BE2C (cell line): ENCODE results near the gene TASP1.

Experiments
- DNase-seq: peaks from one replicate; pipeline ENCODE4 v3.0.0-alpha.2; 2020
- H3K27me3 ChIP-seq: fragments of 250-450 bp; sonication (Bioruptor Pico); 2 replicates; pipeline ENCODE4 v1.5.1; 2020; ENCODE audit warnings: mild to moderate bottlenecking
- H3K36me3 ChIP-seq: fragments of 250-450 bp; sonication (Bioruptor Pico); 2 replicates; pipeline ENCODE4 v1.5.1; 2020; ENCODE audit warnings: mild to moderate bottlenecking
- H3K4me1 ChIP-seq: fragments of 250-450 bp; sonication (Bioruptor Pico); 2 replicates; pipeline ENCODE4 v1.5.1; 2020
- H3K4me3 ChIP-seq: 2 replicates; pipeline ENCODE4 v1.5.1; 2011; ENCODE audit warnings: low read depth, low read length
- H3K9me3 ChIP-seq: fragments of 250-450 bp; sonication (Bioruptor Pico); 2 replicates; pipeline ENCODE4 v1.5.1; 2020
- TF ChIP-seq, protein P1 (sequence below): IDR thresholded peaks from 2 replicates; pipeline ENCODE4 v1.5.1; 2012; ENCODE audit warnings: mild to moderate bottlenecking, low read depth, low read length

TASP1 gene

DNA sequence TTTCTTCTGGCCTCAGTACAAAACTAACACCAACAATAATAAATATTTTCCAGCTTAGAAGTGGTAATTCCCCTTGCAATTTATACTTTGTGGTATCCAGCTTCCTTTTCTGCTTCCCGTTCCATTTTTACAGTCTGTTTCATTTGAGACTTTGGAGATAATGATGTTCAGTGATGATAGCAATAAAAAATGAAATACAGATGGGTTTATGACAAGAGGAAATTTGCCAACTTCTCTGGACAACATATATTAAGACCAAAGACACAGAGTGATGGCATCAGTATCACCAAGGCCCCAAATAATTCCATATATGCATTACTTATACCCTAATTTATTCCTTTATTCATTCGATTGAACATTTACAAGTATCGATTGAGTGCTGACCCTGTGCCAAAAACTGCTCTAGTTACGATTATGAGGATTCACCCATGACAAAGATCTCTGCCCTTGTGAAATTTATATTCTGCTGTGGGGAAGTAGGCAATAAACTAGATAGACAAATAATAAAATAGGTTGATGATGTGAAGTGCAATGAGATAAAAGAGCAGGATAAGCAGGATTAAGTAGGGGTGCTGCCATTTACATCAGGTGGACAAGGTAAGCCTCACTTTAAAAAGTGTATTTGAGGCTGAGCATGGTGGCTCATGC is 18.1 kb upstream of the TASP1 start:
- Histone ChIP-seq H3K4me1 (no peaks in the 10 kb centered on the region), H3K4me3 (no peak overlapping the region), H3K36me3 (no peaks in the 10 kb centered on the region), H3K27me3 (peaks cover 11% of the 10 kb centered on the region), H3K9me3 (no peaks in the 10 kb centered on the region)
- TF ChIP-seq, protein P1, sequence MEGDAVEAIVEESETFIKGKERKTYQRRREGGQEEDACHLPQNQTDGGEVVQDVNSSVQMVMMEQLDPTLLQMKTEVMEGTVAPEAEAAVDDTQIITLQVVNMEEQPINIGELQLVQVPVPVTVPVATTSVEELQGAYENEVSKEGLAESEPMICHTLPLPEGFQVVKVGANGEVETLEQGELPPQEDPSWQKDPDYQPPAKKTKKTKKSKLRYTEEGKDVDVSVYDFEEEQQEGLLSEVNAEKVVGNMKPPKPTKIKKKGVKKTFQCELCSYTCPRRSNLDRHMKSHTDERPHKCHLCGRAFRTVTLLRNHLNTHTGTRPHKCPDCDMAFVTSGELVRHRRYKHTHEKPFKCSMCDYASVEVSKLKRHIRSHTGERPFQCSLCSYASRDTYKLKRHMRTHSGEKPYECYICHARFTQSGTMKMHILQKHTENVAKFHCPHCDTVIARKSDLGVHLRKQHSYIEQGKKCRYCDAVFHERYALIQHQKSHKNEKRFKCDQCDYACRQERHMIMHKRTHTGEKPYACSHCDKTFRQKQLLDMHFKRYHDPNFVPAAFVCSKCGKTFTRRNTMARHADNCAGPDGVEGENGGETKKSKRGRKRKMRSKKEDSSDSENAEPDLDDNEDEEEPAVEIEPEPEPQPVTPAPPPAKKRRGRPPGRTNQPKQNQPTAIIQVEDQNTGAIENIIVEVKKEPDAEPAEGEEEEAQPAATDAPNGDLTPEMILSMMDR, result no peak
- DNase-seq, result no peak

GRCh38 chr20:13654463-13655023 is 15.8 kb upstream of the TASP1 start:
- no peak for DNase-seq
- H3K4me3 ChIP-seq, result no peak overlapping the region
- no peaks in the 10 kb centered on the region; the same call in 1 of the 2 replicates for H3K4me1 ChIP-seq
- no peaks in the 10 kb centered on the region; the same call in 1 of the 2 replicates for H3K27me3 ChIP-seq
- TF ChIP-seq, protein P1, result no peak
- H3K9me3 ChIP-seq, result no peaks in the 10 kb centered on the region
- no peaks in the 10 kb centered on the region for H3K36me3 ChIP-seq

DNA sequence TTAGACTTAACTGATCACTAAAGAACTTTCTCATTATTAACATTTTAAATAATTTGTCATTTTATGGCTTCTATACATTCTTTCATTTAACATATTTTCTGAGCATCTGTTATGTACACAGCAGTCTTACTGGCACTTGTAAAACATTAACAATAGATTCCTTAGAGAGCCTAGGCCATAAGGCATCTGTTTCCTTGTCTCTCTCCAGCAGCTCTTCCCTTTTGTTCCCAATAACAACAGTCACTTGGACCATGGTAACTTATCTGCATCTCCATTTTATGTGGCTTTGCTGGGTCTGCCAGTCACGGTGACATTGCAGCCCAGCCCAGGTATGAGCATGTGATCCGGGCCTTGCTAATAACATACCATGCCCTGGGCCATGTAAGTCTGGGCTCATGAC is 11.7 kb upstream of the TASP1 start:
- no peak for DNase-seq
- Histone ChIP-seq H3K27me3 (no peaks in the 10 kb centered on the region), H3K9me3 (no peaks in the 10 kb centered on the region), H3K36me3 (no peaks in the 10 kb centered on the region), H3K4me1 (no peaks in the 10 kb centered on the region; the same call in 1 of the 2 replicates), H3K4me3 (no peak overlapping the region)
- TF ChIP-seq, protein P1, result no peak

DNA sequence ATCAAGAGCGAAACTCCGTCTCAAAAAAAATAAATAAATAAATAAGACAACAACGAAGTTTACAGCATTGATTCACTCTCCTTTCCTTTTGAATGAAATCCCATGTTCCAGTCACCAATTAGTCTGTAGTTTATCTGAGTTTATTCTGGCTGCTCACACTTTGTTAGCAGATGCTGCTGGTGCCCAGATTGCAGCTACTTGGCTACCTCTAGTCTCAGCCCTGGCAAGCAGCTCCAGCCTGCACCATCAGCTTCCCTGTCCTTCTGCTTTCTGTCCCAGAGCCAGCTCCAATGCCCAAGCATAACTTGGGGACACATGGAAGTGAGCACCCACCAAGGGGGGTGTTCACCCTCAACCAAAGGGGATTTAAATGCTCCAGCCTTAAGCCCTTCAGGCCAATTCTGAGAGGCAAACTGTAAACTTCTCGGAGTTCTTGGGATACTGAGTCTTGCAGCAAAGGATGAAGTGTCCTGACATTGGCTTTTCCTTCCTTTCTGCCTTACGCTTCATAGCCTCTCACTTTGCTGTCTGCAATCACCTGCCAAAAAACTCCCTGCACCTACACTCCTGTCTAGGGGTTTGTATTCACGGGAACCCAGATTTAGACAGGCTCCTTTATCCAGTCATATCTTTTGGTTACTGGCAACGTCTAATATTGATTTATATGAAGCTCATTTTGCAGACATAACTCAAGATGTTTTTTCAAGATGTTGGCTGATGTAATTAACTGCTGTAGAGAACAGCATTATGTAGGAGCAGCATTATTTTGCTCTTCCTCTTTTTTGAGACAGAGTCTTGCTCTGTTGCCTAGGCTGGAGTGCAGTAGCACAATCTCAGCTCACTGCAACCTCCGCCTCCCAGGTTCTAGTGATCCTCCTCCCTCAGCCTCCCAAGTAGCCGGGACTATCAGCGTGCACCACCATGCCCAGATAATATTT is 9.8 kb upstream of the TASP1 start:
- Histone ChIP-seq H3K36me3 (no peaks in the 10 kb centered on the region), H3K27me3 (peaks cover 6% of the 10 kb centered on the region), H3K4me3 (no peak overlapping the region), H3K9me3 (no peaks in the 10 kb centered on the region), H3K4me1 (no peaks in the 10 kb centered on the region; the same call in 1 of the 2 replicates)
- TF ChIP-seq, protein P1, result no peak
- no peak for DNase-seq

- Histone ChIP-seq H3K4me3 (no peak overlapping the region), H3K36me3 (no peaks in the 10 kb centered on the region), H3K9me3 (no peaks in the 10 kb centered on the region), H3K27me3 (peaks cover 20% of the 10 kb centered on the region), H3K4me1 (no peaks in the 10 kb centered on the region)
- no peak for DNase-seq
- TF ChIP-seq, protein P1, result no peak
Measured at GRCh38 chr20:13644010-13644409, 5.3 kb upstream of the TASP1 start.

GRCh38 chr20:13639150-13639497 is 392 bp upstream of the TASP1 start:
- Histone ChIP-seq H3K4me3 (peak overlapping the region; percentile 97), H3K36me3 (no peaks in the 10 kb centered on the region), H3K27me3 (peaks cover 14% of the 10 kb centered on the region), H3K9me3 (no peaks in the 10 kb centered on the region), H3K4me1 (no peaks in the 10 kb centered on the region)
- DNase-seq, result no peak
- TF ChIP-seq, protein P1, result no peak
